Vagina (tissue), 2 donors: ENCODE data around the gene STK36.

Experiments
- POLR2A ChIP-seq, 2 donors: fragments of 450-650 bp; IDR thresholded peaks; one replicate each; pipeline ENCODE4 v1.6.1; 2017; ENCODE audit warnings: antibody characterized with exemption in 2 of 2, mild to moderate bottlenecking in 2 of 2, moderate library complexity in 2 of 2
- TF ChIP-seq, protein P1 (sequence below), 3 experiments: fragments of 450-650 bp in 2 of 3; fragments of 200-600 bp in 1 of 3; sonication (generic) in 1 of 3; IDR thresholded peaks; one replicate each; pipeline ENCODE4 v1.5.1; 2017 to 2019; ENCODE audit warnings: antibody characterized with exemption in 3 of 3, mild to moderate bottlenecking in 2 of 3, moderate library complexity in 2 of 3

DNA sequence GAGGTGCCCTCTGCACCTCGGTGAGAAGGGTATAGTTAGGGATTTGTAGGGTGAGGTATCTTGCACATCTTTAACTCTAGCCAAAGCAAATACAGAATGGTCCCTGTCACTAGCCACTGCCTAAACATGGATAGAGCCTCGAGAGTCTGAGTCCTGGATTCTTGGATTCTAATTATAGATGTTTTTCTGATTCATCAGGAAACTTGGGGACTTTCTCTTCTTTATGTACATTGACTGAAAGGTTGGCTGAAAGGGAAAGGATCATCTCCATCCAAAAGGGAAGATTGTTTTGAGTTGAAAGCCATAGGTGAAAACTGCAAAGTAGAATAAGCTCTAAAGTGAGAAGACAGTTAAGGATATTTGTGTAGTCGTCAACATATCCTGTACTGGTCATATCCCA, 8.2 kb downstream of the STK36 start:
- TF ChIP-seq POLR2A (IDR thresholded peaks at IDR 0.05), result no peak
- TF ChIP-seq, protein P1, sequence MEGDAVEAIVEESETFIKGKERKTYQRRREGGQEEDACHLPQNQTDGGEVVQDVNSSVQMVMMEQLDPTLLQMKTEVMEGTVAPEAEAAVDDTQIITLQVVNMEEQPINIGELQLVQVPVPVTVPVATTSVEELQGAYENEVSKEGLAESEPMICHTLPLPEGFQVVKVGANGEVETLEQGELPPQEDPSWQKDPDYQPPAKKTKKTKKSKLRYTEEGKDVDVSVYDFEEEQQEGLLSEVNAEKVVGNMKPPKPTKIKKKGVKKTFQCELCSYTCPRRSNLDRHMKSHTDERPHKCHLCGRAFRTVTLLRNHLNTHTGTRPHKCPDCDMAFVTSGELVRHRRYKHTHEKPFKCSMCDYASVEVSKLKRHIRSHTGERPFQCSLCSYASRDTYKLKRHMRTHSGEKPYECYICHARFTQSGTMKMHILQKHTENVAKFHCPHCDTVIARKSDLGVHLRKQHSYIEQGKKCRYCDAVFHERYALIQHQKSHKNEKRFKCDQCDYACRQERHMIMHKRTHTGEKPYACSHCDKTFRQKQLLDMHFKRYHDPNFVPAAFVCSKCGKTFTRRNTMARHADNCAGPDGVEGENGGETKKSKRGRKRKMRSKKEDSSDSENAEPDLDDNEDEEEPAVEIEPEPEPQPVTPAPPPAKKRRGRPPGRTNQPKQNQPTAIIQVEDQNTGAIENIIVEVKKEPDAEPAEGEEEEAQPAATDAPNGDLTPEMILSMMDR (IDR thresholded peaks at IDR 0.05), result no peak
